ENCODE measurements around the gene ZNF608. TPM values are rescaled to one million over a fixed set of nuclear protein-coding genes. Genes with fewer than 3 reads are reported as not detected.

ZNF608 gene
- total RNA-seq, 1 experiment from 2014 or later: 5.6 TPM

- BruUV-seq (replicated peaks): no TSS peak
- Histone ChIP-seq H3K27ac (ENCODE audit: low read depth, low read length) (no peak overlapping the region), H3K27me3 (ENCODE audit: insufficient read depth, low read length) (no peaks in the 10 kb centered on the region), H3K9me3 (ENCODE audit: control insufficient read depth in 1 of 2, insufficient read depth in 1 of 2, low read depth in 1 of 2, low read length in 2 of 2) (no peaks in the 10 kb centered on the region), H3K9ac (ENCODE audit: low read length) (no peak overlapping the region), H3K4me2 (ENCODE audit: low read length) (no peak overlapping the region; the same call in 1 of the 2 replicates), H3K36me3 (ENCODE audit: control insufficient read depth in 1 of 2, insufficient read depth in 2 of 2, low read length in 2 of 2) (no peaks in the 10 kb centered on the region), H3K4me1 (ENCODE audit: control insufficient read depth in 1 of 2, insufficient read depth in 2 of 2, low read length in 2 of 2) (peaks cover 48 to 53% of the 10 kb centered on the region in 2 experiments), H3K79me2 (ENCODE audit: insufficient read depth, low read length) (no peaks in the 10 kb centered on the region), H3K4me3 (replicated peaks in 1 of 2; ENCODE audit: low read depth in 1 of 2, low read length in 2 of 2) (no peak overlapping the region), H4K20me1 (ENCODE audit: insufficient read depth) (no peaks in the 10 kb centered on the region), H3K9me2 (ENCODE audit: insufficient read depth) (no peaks in the 10 kb centered on the region), H2AFZ (ENCODE audit: low read depth, low read length, poor library complexity, severe bottlenecking) (no peak overlapping the region)
- POLR2A ChIA-PET: interaction anchor here (0.6 to 1.2 kb wide), 2 partner anchors 9 to 12 kb away, joined by 3 to 4 read pairs; no protein-coding TSS in a partner anchor
- CTCF ChIA-PET: no interaction called here
- TF ChIP-seq, protein P1, sequence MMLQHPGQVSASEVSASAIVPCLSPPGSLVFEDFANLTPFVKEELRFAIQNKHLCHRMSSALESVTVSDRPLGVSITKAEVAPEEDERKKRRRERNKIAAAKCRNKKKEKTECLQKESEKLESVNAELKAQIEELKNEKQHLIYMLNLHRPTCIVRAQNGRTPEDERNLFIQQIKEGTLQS (IDR thresholded peaks at IDR 0.05): no peak
- TF ChIP-seq, protein P2, sequence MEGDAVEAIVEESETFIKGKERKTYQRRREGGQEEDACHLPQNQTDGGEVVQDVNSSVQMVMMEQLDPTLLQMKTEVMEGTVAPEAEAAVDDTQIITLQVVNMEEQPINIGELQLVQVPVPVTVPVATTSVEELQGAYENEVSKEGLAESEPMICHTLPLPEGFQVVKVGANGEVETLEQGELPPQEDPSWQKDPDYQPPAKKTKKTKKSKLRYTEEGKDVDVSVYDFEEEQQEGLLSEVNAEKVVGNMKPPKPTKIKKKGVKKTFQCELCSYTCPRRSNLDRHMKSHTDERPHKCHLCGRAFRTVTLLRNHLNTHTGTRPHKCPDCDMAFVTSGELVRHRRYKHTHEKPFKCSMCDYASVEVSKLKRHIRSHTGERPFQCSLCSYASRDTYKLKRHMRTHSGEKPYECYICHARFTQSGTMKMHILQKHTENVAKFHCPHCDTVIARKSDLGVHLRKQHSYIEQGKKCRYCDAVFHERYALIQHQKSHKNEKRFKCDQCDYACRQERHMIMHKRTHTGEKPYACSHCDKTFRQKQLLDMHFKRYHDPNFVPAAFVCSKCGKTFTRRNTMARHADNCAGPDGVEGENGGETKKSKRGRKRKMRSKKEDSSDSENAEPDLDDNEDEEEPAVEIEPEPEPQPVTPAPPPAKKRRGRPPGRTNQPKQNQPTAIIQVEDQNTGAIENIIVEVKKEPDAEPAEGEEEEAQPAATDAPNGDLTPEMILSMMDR (IDR thresholded peaks at IDR 0.05 in 2 of 3, conservative IDR thresholded peaks at IDR 0.05 in 1 of 3; ENCODE audit: borderline replicate concordance in 1 of 3, insufficient read depth in 1 of 3, low read depth in 2 of 3, low read length in 2 of 3): peak in 2 of 3 experiments; percentile 16 to 43; a peak in 3 of 6 replicates
- TF ChIP-seq EGR1 (IDR thresholded peaks at IDR 0.05; ENCODE audit: low read depth) (no peak), POLR2AphosphoS5 (IDR thresholded peaks at IDR 0.05; ENCODE audit: low read depth, low read length) (no peak), CEBPB (IDR thresholded peaks at IDR 0.05; ENCODE audit: low read depth) (no peak), EZH2phosphoT487 (IDR thresholded peaks at IDR 0.05; ENCODE audit: borderline replicate concordance) (no peak), CBX3 (IDR thresholded peaks at IDR 0.05; ENCODE audit: low read depth) (no peak), EZH2 (IDR thresholded peaks at IDR 0.05) (no peak), ZFX (IDR thresholded peaks at IDR 0.05) (no peak), REST (IDR thresholded peaks at IDR 0.05; ENCODE audit: low read depth) (no peak), RAD21 (IDR thresholded peaks at IDR 0.05; ENCODE audit: low read depth) (0 out of 2 replicates have a peak, but pooled peaks have one; percentile 15), POLR2A (IDR thresholded peaks at IDR 0.05; ENCODE audit: borderline replicate concordance, extremely low read depth, insufficient read depth, insufficient read length) (no peak), YY1 (IDR thresholded peaks at IDR 0.05; ENCODE audit: extremely low read depth, insufficient replicate concordance, low read depth, low read length) (no peak)
- TF ChIP-seq, protein P3, sequence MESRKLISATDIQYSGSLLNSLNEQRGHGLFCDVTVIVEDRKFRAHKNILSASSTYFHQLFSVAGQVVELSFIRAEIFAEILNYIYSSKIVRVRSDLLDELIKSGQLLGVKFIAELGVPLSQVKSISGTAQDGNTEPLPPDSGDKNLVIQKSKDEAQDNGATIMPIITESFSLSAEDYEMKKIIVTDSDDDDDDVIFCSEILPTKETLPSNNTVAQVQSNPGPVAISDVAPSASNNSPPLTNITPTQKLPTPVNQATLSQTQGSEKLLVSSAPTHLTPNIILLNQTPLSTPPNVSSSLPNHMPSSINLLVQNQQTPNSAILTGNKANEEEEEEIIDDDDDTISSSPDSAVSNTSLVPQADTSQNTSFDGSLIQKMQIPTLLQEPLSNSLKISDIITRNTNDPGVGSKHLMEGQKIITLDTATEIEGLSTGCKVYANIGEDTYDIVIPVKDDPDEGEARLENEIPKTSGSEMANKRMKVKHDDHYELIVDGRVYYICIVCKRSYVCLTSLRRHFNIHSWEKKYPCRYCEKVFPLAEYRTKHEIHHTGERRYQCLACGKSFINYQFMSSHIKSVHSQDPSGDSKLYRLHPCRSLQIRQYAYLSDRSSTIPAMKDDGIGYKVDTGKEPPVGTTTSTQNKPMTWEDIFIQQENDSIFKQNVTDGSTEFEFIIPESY (IDR thresholded peaks at IDR 0.05; ENCODE audit: extremely low read depth, insufficient replicate concordance, low read length): no peak
- intact Hi-C loops (cut with micrococcal nuclease): no loop called here
- ATAC-seq (no peak), DNase-seq (ENCODE audit: low read depth, low spot score) (no peak)
- RAD21 ChIA-PET (ENCODE audit: low non-redundant PET in 1 of 2, low total read pairs in 2 of 2, uncharacterized antibody in 2 of 2, unreplicated experiment in 2 of 2): no interaction called here
Observed at GRCh38 chr5:124738681-124739633, 7.5 kb downstream of the ZNF608 start.

Data from HCT116 (cell line).